ENCODE results near the gene RRBP1.

Gene RRBP1

GRCh38 chr20:17705916-17706315, 23.9 kb upstream of the RRBP1 start:
- Mint-ChIP-seq H3K9me3 (no peaks in the 10 kb centered on the region), H3K27me3 (ENCODE audit: low read depth) (no peaks in the 10 kb centered on the region), H3K4me3 (no peak overlapping the region), H3K27ac (no peak overlapping the region), H3K4me1 (peaks cover 20% of the 10 kb centered on the region), H3K36me3 (ENCODE audit: low read depth) (no peaks in the 10 kb centered on the region)
- TF ChIP-seq, protein P1, sequence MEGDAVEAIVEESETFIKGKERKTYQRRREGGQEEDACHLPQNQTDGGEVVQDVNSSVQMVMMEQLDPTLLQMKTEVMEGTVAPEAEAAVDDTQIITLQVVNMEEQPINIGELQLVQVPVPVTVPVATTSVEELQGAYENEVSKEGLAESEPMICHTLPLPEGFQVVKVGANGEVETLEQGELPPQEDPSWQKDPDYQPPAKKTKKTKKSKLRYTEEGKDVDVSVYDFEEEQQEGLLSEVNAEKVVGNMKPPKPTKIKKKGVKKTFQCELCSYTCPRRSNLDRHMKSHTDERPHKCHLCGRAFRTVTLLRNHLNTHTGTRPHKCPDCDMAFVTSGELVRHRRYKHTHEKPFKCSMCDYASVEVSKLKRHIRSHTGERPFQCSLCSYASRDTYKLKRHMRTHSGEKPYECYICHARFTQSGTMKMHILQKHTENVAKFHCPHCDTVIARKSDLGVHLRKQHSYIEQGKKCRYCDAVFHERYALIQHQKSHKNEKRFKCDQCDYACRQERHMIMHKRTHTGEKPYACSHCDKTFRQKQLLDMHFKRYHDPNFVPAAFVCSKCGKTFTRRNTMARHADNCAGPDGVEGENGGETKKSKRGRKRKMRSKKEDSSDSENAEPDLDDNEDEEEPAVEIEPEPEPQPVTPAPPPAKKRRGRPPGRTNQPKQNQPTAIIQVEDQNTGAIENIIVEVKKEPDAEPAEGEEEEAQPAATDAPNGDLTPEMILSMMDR (IDR thresholded peaks at IDR 0.05; ENCODE audit: unreplicated experiment in 3 of 3): no peak

DNA sequence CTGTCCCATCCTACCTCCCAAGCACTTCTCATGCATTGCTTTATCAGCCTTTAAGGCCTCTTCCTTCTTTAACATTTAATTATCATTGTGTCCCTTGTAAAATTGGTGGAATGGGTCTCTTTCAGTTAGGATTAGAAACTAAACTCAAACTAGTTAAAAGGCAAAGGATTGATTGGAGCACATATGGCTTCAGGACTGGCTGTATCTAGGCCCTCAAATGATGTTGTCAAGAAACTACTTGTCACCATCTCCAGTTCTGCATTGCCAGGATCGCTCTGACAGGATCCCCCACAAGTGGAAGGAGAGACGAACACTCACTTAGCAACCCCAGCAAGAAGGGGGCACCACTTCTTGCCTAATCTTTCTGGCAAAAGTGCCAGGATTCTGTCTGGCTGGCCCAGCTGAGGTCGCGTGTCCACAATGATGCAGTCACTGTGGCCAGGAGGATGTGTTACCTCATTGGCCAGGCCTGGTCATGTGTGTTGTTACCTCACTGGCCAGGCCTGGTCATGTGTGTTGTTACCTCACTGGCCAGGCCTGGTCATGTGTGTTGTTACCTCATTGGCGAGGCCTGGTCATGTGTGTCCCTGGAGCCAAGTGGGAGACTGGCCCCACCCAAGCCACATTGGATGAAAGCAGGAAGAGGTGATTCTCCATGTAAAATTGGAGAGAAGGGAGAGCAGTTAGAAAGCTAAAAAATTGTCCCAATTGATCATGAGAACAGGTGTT, 22.7 kb upstream of the RRBP1 start:
- H3K27ac Mint-ChIP-seq: no peak overlapping the region
- H3K9me3 Mint-ChIP-seq: no peaks in the 10 kb centered on the region
- H3K27me3 Mint-ChIP-seq (ENCODE audit: low read depth): no peaks in the 10 kb centered on the region
- H3K36me3 Mint-ChIP-seq (ENCODE audit: low read depth): no peaks in the 10 kb centered on the region
- no peak overlapping the region for H3K4me3 Mint-ChIP-seq
- TF ChIP-seq, protein P1 (IDR thresholded peaks at IDR 0.05; ENCODE audit: unreplicated experiment in 3 of 3): no peak
- peaks cover 9% of the 10 kb centered on the region for H3K4me1 Mint-ChIP-seq

GRCh38 chr20:17701826-17702225, 19.8 kb upstream of the RRBP1 start:
- Mint-ChIP-seq H3K4me1 (no peaks in the 10 kb centered on the region), H3K36me3 (ENCODE audit: low read depth) (no peaks in the 10 kb centered on the region), H3K27ac (no peak overlapping the region), H3K27me3 (ENCODE audit: low read depth) (no peaks in the 10 kb centered on the region), H3K4me3 (no peak overlapping the region), H3K9me3 (no peaks in the 10 kb centered on the region)
- TF ChIP-seq, protein P1 (IDR thresholded peaks at IDR 0.05; ENCODE audit: unreplicated experiment in 3 of 3): no peak

DNA sequence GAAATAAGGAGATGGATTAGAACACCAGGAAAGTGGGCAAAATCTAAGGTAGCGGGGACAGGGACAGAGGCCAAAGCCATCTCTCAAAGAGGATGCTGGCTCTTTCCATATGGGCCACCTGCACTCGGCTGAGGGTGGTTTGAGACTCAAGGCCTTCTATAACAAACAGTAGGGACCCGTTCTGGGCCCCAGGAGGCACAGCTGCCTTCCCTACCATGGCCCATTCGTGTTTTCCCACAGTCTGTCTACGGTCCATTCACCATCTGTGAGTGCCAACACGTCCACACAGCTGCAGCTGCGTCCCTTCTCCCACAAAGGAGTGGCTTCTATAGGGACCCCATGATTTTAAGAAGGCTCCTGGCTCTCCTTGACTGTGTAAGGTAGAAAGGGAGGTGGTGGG, 18.6 kb upstream of the RRBP1 start:
- no peaks in the 10 kb centered on the region for H3K27me3 Mint-ChIP-seq (ENCODE audit: low read depth)
- peaks cover 2% of the 10 kb centered on the region for H3K9me3 Mint-ChIP-seq
- TF ChIP-seq, protein P1 (IDR thresholded peaks at IDR 0.05; ENCODE audit: unreplicated experiment in 3 of 3): no peak
- H3K4me3 Mint-ChIP-seq: no peak overlapping the region
- no peaks in the 10 kb centered on the region for H3K36me3 Mint-ChIP-seq (ENCODE audit: low read depth)
- H3K27ac Mint-ChIP-seq: no peak overlapping the region
- no peaks in the 10 kb centered on the region for H3K4me1 Mint-ChIP-seq

- peaks cover 4% of the 10 kb centered on the region for H3K9me3 Mint-ChIP-seq
- H3K4me3 Mint-ChIP-seq: no peak within 1 kb of the TSS
- TF ChIP-seq, protein P1 (IDR thresholded peaks at IDR 0.05; ENCODE audit: unreplicated experiment in 3 of 3): no peak
- H3K36me3 Mint-ChIP-seq (ENCODE audit: low read depth): no peaks in the 10 kb centered on the region
- H3K27ac Mint-ChIP-seq: no peak within 1 kb of the TSS
- no peaks in the 10 kb centered on the region for H3K27me3 Mint-ChIP-seq (ENCODE audit: low read depth)
- H3K4me1 Mint-ChIP-seq: no peaks in the 10 kb centered on the region
Measured at GRCh38 chr20:17699931-17700351, 17.9 kb upstream of the RRBP1 start, which contains the start of gene BANF2. BANF2 (plus strand) TSS chr20:17699966; CDS start chr20:17725026, 25,060 bp downstream.

GRCh38 chr20:17698384-17698783, 16.3 kb upstream of the RRBP1 start:
- Mint-ChIP-seq H3K9me3 (peaks cover 4% of the 10 kb centered on the region), H3K36me3 (ENCODE audit: low read depth) (no peaks in the 10 kb centered on the region), H3K27ac (no peak overlapping the region), H3K27me3 (ENCODE audit: low read depth) (peaks cover 5% of the 10 kb centered on the region), H3K4me1 (peaks cover 3% of the 10 kb centered on the region), H3K4me3 (no peak overlapping the region)
- TF ChIP-seq, protein P1 (IDR thresholded peaks at IDR 0.05; ENCODE audit: unreplicated experiment in 3 of 3): no peak
